Kidney (tissue), 14 donors: Measurements from ENCODE around the gene PTPN2. TPM values are rescaled to one million over a fixed set of nuclear protein-coding genes. Genes with fewer than 3 reads are reported as not detected.
A peak's percentile ranks its signal among the peaks of the same experiment; 100 is the strongest.
"Not testable (repeated sequence)": the region's sequence is repeated elsewhere in the genome, so short reads cannot be mapped to it uniquely, and the experiment has no call there.

Source experiments
- DNase-seq, 5 donors: peaks; one replicate each; pipeline ENCODE4 v3.0.0-alpha.2; 2013 to 2020
- FAIRE-seq: peaks from 2 replicates; lab custom pipeline; 2012; peaks lifted over from hg19 to GRCh38; lab: Jason Lieb, UNC
- H3K27ac ChIP-seq, 2 donors: one replicate each; pipeline ENCODE4 v1.7.0; 2013; ENCODE audit warnings: low read depth in 2 of 2, low read length in 2 of 2, inconsistent platforms in 1 of 2
- H3K27me3 ChIP-seq: one replicate; pipeline ENCODE4 v1.7.1; 2013; ENCODE audit warnings: low read length, inconsistent platforms; ENCODE audit not compliant: control insufficient read depth, insufficient read depth
- H3K36me3 ChIP-seq, 3 donors: one replicate each; pipeline versions ENCODE4 v1.7.0 to v1.7.1; 2013; ENCODE audit warnings: low read length in 3 of 3, control low read depth in 1 of 3, inconsistent platforms in 1 of 3; ENCODE audit not compliant: insufficient read depth in 3 of 3, control insufficient read depth in 2 of 3
- H3K4me1 ChIP-seq, 3 donors: one replicate each; pipeline versions ENCODE4 v1.7.0 to v1.7.1; 2013; ENCODE audit warnings: low read length in 3 of 3, inconsistent platforms in 1 of 3, low read depth in 1 of 3; ENCODE audit not compliant: control insufficient read depth in 2 of 3, insufficient read depth in 2 of 3
- H3K4me3 ChIP-seq, 3 donors: one replicate each; pipeline versions ENCODE4 v1.7.0 to v1.8.1; 2013; ENCODE audit warnings: low read length in 3 of 3, control low read depth in 1 of 3, inconsistent platforms in 1 of 3
- H3K9ac ChIP-seq, 3 donors: one replicate each; pipeline versions ENCODE4 v1.7.0 to v1.7.1; 2013; ENCODE audit warnings: low read length in 3 of 3, control low read depth in 1 of 3, inconsistent platforms in 1 of 3
- H3K9me3 ChIP-seq, 3 donors: one replicate each; pipeline versions ENCODE4 v1.7.0 to v1.7.1; 2013; ENCODE audit warnings: low read length in 3 of 3, control low read depth in 1 of 3, inconsistent platforms in 1 of 3; ENCODE audit not compliant: control insufficient read depth in 2 of 3, insufficient read depth in 1 of 3
- CTCF ChIP-seq: IDR thresholded peaks from 3 replicates; pipeline ENCODE4 v1.5.1; 2012; ENCODE audit warnings: mild to moderate bottlenecking, moderate library complexity, borderline replicate concordance; ENCODE audit not compliant: insufficient read depth; ENCODE audit errors: extremely low read depth
- intact Hi-C: fragments of 100-400 bp; cut with DNase I; formaldehyde crosslinking; loops from one replicate; pipeline ENCODE4 v1.11.1; 2022
- polyA plus RNA-seq: library from polyadenylated mRNA; stranded (reverse); fragments of 350-450 nt; fragmentation: Illumina TruSeq; extraction: RNeasy Lipid Tissue Mini Kit (QIAGEN cat#74804); gene quantifications from one replicate; pipeline ENCODE4 v1.2.3, GENCODE V29; 2014; ENCODE audit warnings: low read depth, low replicate concordance; ENCODE audit not compliant: insufficient read depth
- total RNA-seq: library from RNA; stranded (reverse); fragmentation: NEBNext Ultra II Directional; extraction: Animal tissue kit (Norgen Biotek cat#: 25700); gene quantifications from one replicate; pipeline ENCODE4 v1.2.1, GENCODE V29; 2021
- donor health status: control.
- donor health status: control.
- donor health status: control.
- donor health status: control.
- donor health status: control.
- donor health status: DM: yes; HTN: yes; CAD: no.
- donor health status: Normal renal cell carcinoma (clear cell type).

The PTPN2 gene
- total and polyA plus RNA-seq, 2 donors from 2014 or later: 23.4 to 45.8 TPM

- no peaks in the 10 kb centered on the region for H3K9me3 ChIP-seq
- H3K27me3 ChIP-seq: no peaks in the 10 kb centered on the region
- no peak overlapping the region for H3K27ac ChIP-seq
- H3K4me1 ChIP-seq: no peaks in the 10 kb centered on the region
- no peak for TF ChIP-seq CTCF
- FAIRE-seq (no peak), DNase-seq (peak in 1 of 5 donors; percentile 45)
- H3K9ac ChIP-seq: no peak overlapping the region
- intact Hi-C loops: no loop called here
- no peak overlapping the region for H3K4me3 ChIP-seq
- H3K36me3 ChIP-seq: no peaks in the 10 kb centered on the region
Observed at GRCh38 chr18:12776821-12777471, 107.1 kb downstream of the PTPN2 start.

- FAIRE-seq, H3K9ac ChIP-seq, H3K36me3 ChIP-seq, H3K27me3 ChIP-seq, H3K9me3 ChIP-seq, DNase-seq, intact Hi-C loops, H3K4me3 ChIP-seq, H3K4me1 ChIP-seq, H3K27ac ChIP-seq: not testable (repeated sequence)
Observed at GRCh38 chr18:12776415-12776814, 107.6 kb downstream of the PTPN2 start.

- no peak overlapping the region for H3K9ac ChIP-seq
- H3K36me3 ChIP-seq: no peaks in the 10 kb centered on the region
- H3K9me3 ChIP-seq: no peaks in the 10 kb centered on the region
- intact Hi-C loops: no loop called here
- TF ChIP-seq CTCF: no peak
- no peaks in the 10 kb centered on the region for H3K27me3 ChIP-seq
- H3K4me3 ChIP-seq: no peak overlapping the region
- DNase-seq (no peak), FAIRE-seq (no peak)
- no peaks in the 10 kb centered on the region for H3K4me1 ChIP-seq
- H3K27ac ChIP-seq: no peak overlapping the region
Observed at GRCh38 chr18:12774982-12775381, 109.1 kb downstream of the PTPN2 start.

- intact Hi-C loops: no loop called here
- Histone ChIP-seq H3K27ac (no peak overlapping the region), H3K36me3 (no peaks in the 10 kb centered on the region), H3K4me3 (no peak overlapping the region), H3K9ac (no peak overlapping the region), H3K9me3 (no peaks in the 10 kb centered on the region), H3K27me3 (no peaks in the 10 kb centered on the region), H3K4me1 (no peaks in the 10 kb centered on the region)
- no peak for DNase-seq
- no peak for TF ChIP-seq CTCF
- FAIRE-seq: no peak
Observed at GRCh38 chr18:12773369-12773768, 110.7 kb downstream of the PTPN2 start.
